ENCODE results near the gene GCGR.

The GCGR gene

GRCh38 chr17:81803728-81804558, at the start of gene GCGR:
Gene GCGR, plus strand, starts transcription at chr17:81804150. Its CDS starts 4,869 bp downstream, at chr17:81809019.
- no peak for DNase-seq

GRCh38 chr17:81792675-81793615, 11.0 kb upstream of the GCGR start:
- no peak for DNase-seq

GRCh38 chr17:81794074-81794476, 9.9 kb upstream of the GCGR start:
- no peak for DNase-seq

- DNase-seq = no peak
Observed at GRCh38 chr17:81794509-81794908, 9.4 kb upstream of the GCGR start.

GRCh38 chr17:81801327-81801726, 2.6 kb upstream of the GCGR start:
- no peak for DNase-seq

- DNase-seq = no peak
Observed at GRCh38 chr17:81802048-81802758, 1.7 kb upstream of the GCGR start.

- DNase-seq = no peak
Observed at GRCh38 chr17:81802856-81803643, 900 bp upstream of the GCGR start.

- DNase-seq = no peak
Observed at GRCh38 chr17:81804559-81805399, 829 bp downstream of the GCGR start.

- no peak for DNase-seq
Observed at GRCh38 chr17:81805707-81806460, 1.9 kb downstream of the GCGR start.

GRCh38 chr17:81806461-81807209, 2.7 kb downstream of the GCGR start:
- DNase-seq = no peak

GRCh38 chr17:81807210-81807719, 3.3 kb downstream of the GCGR start:
- DNase-seq = no peak

GRCh38 chr17:81807839-81808238, 3.9 kb downstream of the GCGR start:
- no peak for DNase-seq

GRCh38 chr17:81808778-81809555, 5.0 kb downstream of the GCGR start:
- no peak for DNase-seq

- DNase-seq = no peak
Observed at GRCh38 chr17:81809556-81809998, 5.6 kb downstream of the GCGR start.

- no peak for DNase-seq
Observed at GRCh38 chr17:81810476-81810875, 6.5 kb downstream of the GCGR start.

- no peak for DNase-seq
Observed at GRCh38 chr17:81810892-81811704, 7.1 kb downstream of the GCGR start.

- DNase-seq = no peak
Observed at GRCh38 chr17:81811705-81812570, 8.0 kb downstream of the GCGR start.

All from Kasumi-1 (cell line).